SK-N-SH (cell line): Measurements from ENCODE around the gene TIGAR. TPM values are rescaled to one million over a fixed set of nuclear protein-coding genes. Genes with fewer than 3 reads are reported as not detected.

Source experiments
- CTCF ChIA-PET: fragments of 300-600, 350-600 bp; formaldehyde crosslinking; extraction: SDS; loops from one replicate; lab custom pipeline; 2021; lab: Yijun Ruan, JAX
- POLR2A ChIA-PET: fragments of 350-600 bp; sonication (Branson Sonifier 250); formaldehyde crosslinking; extraction: SDS; loops from one replicate; lab custom pipeline; 2020; ENCODE audit warnings: antibody characterized with exemption, inconsistent platforms; lab: Yijun Ruan, JAX
- DNase-seq: peaks from one replicate; pipeline ENCODE4 v3.0.0; 2012
- H2AFZ ChIP-seq: fragments of 200-600 bp; sonication (generic); 2 replicates; pipeline ENCODE4 v1.8.1; 2016; ENCODE audit warnings: antibody characterized with exemption, mild to moderate bottlenecking, low read depth
- H3F3A ChIP-seq: fragments of 200-600 bp; sonication (generic); replicated peaks from 2 replicates; pipeline ENCODE3; 2016; ENCODE audit warnings: antibody characterized with exemption, mild to moderate bottlenecking; ENCODE audit not compliant: insufficient read depth
- H3K27ac ChIP-seq, 2 experiments: fragments of 200-500 bp in 1 of 2; fragments of 200-600 bp in 1 of 2; sonication (Bioruptor generic) in 1 of 2; sonication (generic), shearing (Covaris generic) in 1 of 2; 2 replicates each; pipeline versions ENCODE4 v1.5.1 to v1.6.1; 2014 to 2016; ENCODE audit warnings: low read depth in 2 of 2, inconsistent platforms in 1 of 2, low read length in 1 of 2, mild to moderate bottlenecking in 1 of 2, mixed read lengths in 1 of 2
- H3K27me3 ChIP-seq: fragments of 200-600 bp; sonication (generic), shearing (Covaris generic); 2 replicates; pipeline ENCODE4 v1.6.1; 2016; ENCODE audit warnings: mixed run types; ENCODE audit not compliant: insufficient read depth
- H3K36me3 ChIP-seq, 2 experiments: fragments of 200-500 bp in 1 of 2; fragments of 200-600 bp in 1 of 2; sonication (Bioruptor generic) in 1 of 2; sonication (generic) in 1 of 2; replicated peaks in 1 of 2; 2 replicates each; pipeline versions ENCODE3 to v1.5.1; 2014 to 2016; ENCODE audit warnings: low read length in 1 of 2, mild to moderate bottlenecking in 1 of 2; ENCODE audit not compliant: insufficient read depth in 2 of 2, control insufficient read depth in 1 of 2
- H3K4me1 ChIP-seq, 2 experiments: fragments of 200-500 bp in 1 of 2; fragments of 200-600 bp in 1 of 2; sonication (Bioruptor generic) in 1 of 2; sonication (generic), shearing (Covaris generic) in 1 of 2; 2 replicates each; pipeline versions ENCODE4 v1.5.1 to v1.6.1; 2014 to 2016; ENCODE audit warnings: low read depth in 1 of 2, low read length in 1 of 2, mixed run types in 1 of 2; ENCODE audit not compliant: insufficient read depth in 2 of 2, control insufficient read depth in 1 of 2
- H3K4me2 ChIP-seq: fragments of 200-600 bp; sonication (generic), shearing (Covaris generic); 2 replicates; pipeline ENCODE4 v1.6.1; 2017; ENCODE audit warnings: mixed run types
- H3K4me3 ChIP-seq, 2 experiments: fragments of 200-500 bp in 1 of 2; fragments of 200-600 bp in 1 of 2; sonication (Bioruptor generic) in 1 of 2; sonication (generic), shearing (Covaris generic) in 1 of 2; 2 replicates each; pipeline versions ENCODE4 v1.5.1 to v1.8.1; 2014 to 2016; ENCODE audit warnings: low read depth in 2 of 2, inconsistent platforms in 1 of 2, low read length in 1 of 2, mild to moderate bottlenecking in 1 of 2, mixed read lengths in 1 of 2, moderate library complexity in 1 of 2
- H3K79me2 ChIP-seq: fragments of 200-600 bp; sonication (generic); 2 replicates; pipeline ENCODE4 v1.8.1; 2017; ENCODE audit warnings: mild to moderate bottlenecking; ENCODE audit not compliant: insufficient read depth
- H3K9ac ChIP-seq: fragments of 200-600 bp; sonication (generic); 2 replicates; pipeline ENCODE4 v1.6.1; 2017; ENCODE audit warnings: mixed run types
- H3K9me2 ChIP-seq: fragments of 200-600 bp; sonication (generic); 2 replicates; pipeline ENCODE4 v1.6.1; 2017; ENCODE audit warnings: mixed run types
- H3K9me3 ChIP-seq: fragments of 200-600 bp; sonication (generic); 2 replicates; pipeline ENCODE4 v1.6.1; 2017; ENCODE audit warnings: mixed run types, mild to moderate bottlenecking, moderate library complexity
- H4K20me1 ChIP-seq: fragments of 200-600 bp; sonication (generic); 2 replicates; pipeline ENCODE4 v1.6.1; 2017; ENCODE audit warnings: mild to moderate bottlenecking, mixed run types; ENCODE audit not compliant: insufficient read depth
- CHD2 ChIP-seq: fragments of 150-350 bp; IDR thresholded peaks from 2 replicates; pipeline ENCODE4 v1.6.1; 2018; ENCODE audit warnings: low read length; ENCODE audit not compliant: partially characterized antibody
- ELF1 ChIP-seq: IDR thresholded peaks from 2 replicates; pipeline ENCODE4 v1.4.0; 2012
- EZH2phosphoT487 ChIP-seq: fragments of 200-600 bp; sonication (generic); IDR thresholded peaks from 2 replicates; pipeline ENCODE4 v1.6.1; 2017; ENCODE audit warnings: low read depth, mixed run types, mild to moderate bottlenecking, antibody characterized with exemption, moderate library complexity, borderline replicate concordance
- FOSL2 ChIP-seq: IDR thresholded peaks from 2 replicates; pipeline ENCODE4 v1.4.0; 2012; ENCODE audit warnings: low read depth, mild to moderate bottlenecking, moderate library complexity, borderline replicate concordance
- JUND ChIP-seq: IDR thresholded peaks from 2 replicates; pipeline ENCODE4 v1.4.0; 2012
- MEF2A ChIP-seq: IDR thresholded peaks from 2 replicates; pipeline ENCODE4 v1.4.0; 2012; ENCODE audit warnings: low read depth, borderline replicate concordance
- MXI1 ChIP-seq: IDR thresholded peaks from 2 replicates; pipeline ENCODE4 v1.6.1; 2012; ENCODE audit warnings: mild to moderate bottlenecking, low read depth, low read length, improper control_type of control experiment
- NFIC ChIP-seq: IDR thresholded peaks from 2 replicates; pipeline ENCODE4 v1.4.0; 2012; ENCODE audit warnings: borderline replicate concordance
- NRF1 ChIP-seq: IDR thresholded peaks from 2 replicates; pipeline ENCODE4 v1.6.1; 2012; ENCODE audit warnings: low read depth, mild to moderate bottlenecking, low read length
- POLR2AphosphoS5 ChIP-seq: IDR thresholded peaks from 2 replicates; pipeline ENCODE4 v1.6.1; 2012; ENCODE audit warnings: low read depth, low read length
- RAD21 ChIP-seq: IDR thresholded peaks from 2 replicates; pipeline ENCODE4 v1.6.1; 2012; ENCODE audit warnings: mild to moderate bottlenecking, low read length
- RCOR1 ChIP-seq: fragments of 150-350 bp; IDR thresholded peaks from 2 replicates; pipeline ENCODE4 v1.6.1; 2017; ENCODE audit warnings: antibody characterized with exemption, low read length
- RFX5 ChIP-seq: IDR thresholded peaks from 2 replicates; pipeline ENCODE4 v1.6.1; 2012; ENCODE audit warnings: mild to moderate bottlenecking, improper control_type of control experiment, low read length
- RXRA ChIP-seq: IDR thresholded peaks from 2 replicates; pipeline ENCODE4 v1.4.0; 2012; ENCODE audit warnings: low read depth, mild to moderate bottlenecking, borderline replicate concordance
- TCF12 ChIP-seq: IDR thresholded peaks from 2 replicates; pipeline ENCODE4 v1.4.0; 2012
- TEAD4 ChIP-seq: IDR thresholded peaks from 2 replicates; pipeline ENCODE4 v1.4.0; 2012; ENCODE audit warnings: mild to moderate bottlenecking, borderline replicate concordance; ENCODE audit not compliant: insufficient read depth
- YY1 ChIP-seq: IDR thresholded peaks from 2 replicates; pipeline ENCODE4 v1.4.0; 2012; ENCODE audit warnings: low read depth, mild to moderate bottlenecking
- WGBS: methylation state at CpG from one replicate; pipeline ENCODE4 v1.1.6; 2017; ENCODE audit warnings: low lambda C conversion rate; 5-methylcytosine and 5-hydroxymethylcytosine counted together
- polyA plus RNA-seq, 3 experiments: library from polyadenylated mRNA; depleted of rRNA; stranded (reverse); fragments of >200 nt; gene quantifications; 2 replicates each; pipeline ENCODE4 v1.2.3, GENCODE V29; 2012
- TF ChIP-seq, protein P1 (sequence below): IDR thresholded peaks from 2 replicates; pipeline ENCODE4 v1.4.0; 2012; ENCODE audit warnings: low read depth, borderline replicate concordance
- TF ChIP-seq, protein P2 (sequence below): IDR thresholded peaks from 2 replicates; pipeline ENCODE4 v1.6.1; 2012; ENCODE audit warnings: mild to moderate bottlenecking, low read depth, low read length, moderate library complexity
- TF ChIP-seq, protein P3 (sequence below): IDR thresholded peaks from 2 replicates; pipeline ENCODE4 v1.4.0; 2012; ENCODE audit warnings: low read depth, borderline replicate concordance
- TF ChIP-seq, protein P4 (sequence below): fragments of 150-350 bp; IDR thresholded peaks from 2 replicates; pipeline ENCODE4 v1.6.1; 2016; ENCODE audit warnings: mild to moderate bottlenecking, low read depth, low read length
- TF ChIP-seq, protein P5 (sequence below): fragments of 150-350 bp; IDR thresholded peaks from 2 replicates; pipeline ENCODE4 v1.6.1; 2017; ENCODE audit warnings: antibody characterized with exemption, low read length, low read depth, borderline replicate concordance

TIGAR gene
- polyA plus RNA-seq, 1 of the 3 experiments (the other 2 are of a cell fraction): 8.3 TPM

DNA sequence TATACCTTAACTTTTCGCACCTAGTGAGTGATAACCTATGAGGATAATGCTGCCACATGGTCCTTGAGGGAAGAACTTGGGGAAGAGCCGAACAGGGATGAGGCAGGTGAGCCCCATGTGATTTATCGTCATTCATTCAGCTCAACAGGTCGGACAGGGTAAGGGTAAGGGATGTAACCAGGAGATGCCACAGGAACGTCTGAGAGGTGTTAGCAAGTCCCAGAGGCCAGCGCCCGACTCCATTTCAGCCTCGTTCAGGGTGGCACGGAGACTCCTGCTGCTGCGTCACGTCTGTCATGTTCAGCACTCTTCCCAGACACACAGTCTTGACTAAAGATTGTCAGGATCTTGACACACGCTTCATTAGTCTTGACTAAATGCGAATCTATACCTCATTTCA, 23.4 kb upstream of the TIGAR start:
- H3K9me2 ChIP-seq: no peaks in the 10 kb centered on the region
- H2AFZ ChIP-seq: no peak overlapping the region
- DNase-seq: no peak
- no peaks in the 10 kb centered on the region for H3K4me1 ChIP-seq
- TF ChIP-seq RFX5 (no peak), RAD21 (no peak), FOSL2 (no peak), MXI1 (no peak), MEF2A (no peak)
- TF ChIP-seq, all 33 proteins: peak for 0
- Histone ChIP-seq H4K20me1 (no peaks in the 10 kb centered on the region), H3K4me2 (no peak overlapping the region), H3K9me3 (no peaks in the 10 kb centered on the region), H3K36me3 (no peaks in the 10 kb centered on the region), H3F3A (no peaks in the 10 kb centered on the region), H3K27me3 (peaks cover 92% of the 10 kb centered on the region), H3K9ac (no peak overlapping the region), H3K4me3 (no peak overlapping the region), H3K79me2 (no peaks in the 10 kb centered on the region), H3K27ac (no peak overlapping the region)
- WGBS: 14% methylated on average over 12 of the region's 13 CpGs
- CTCF ChIA-PET: interaction anchor here (0.9 to 15.2 kb wide), 3 partner anchors 9 to 20 kb away, joined by 4 to 162 read pairs (median 4); no protein-coding TSS in a partner anchor
- POLR2A ChIA-PET: no interaction called here

DNA sequence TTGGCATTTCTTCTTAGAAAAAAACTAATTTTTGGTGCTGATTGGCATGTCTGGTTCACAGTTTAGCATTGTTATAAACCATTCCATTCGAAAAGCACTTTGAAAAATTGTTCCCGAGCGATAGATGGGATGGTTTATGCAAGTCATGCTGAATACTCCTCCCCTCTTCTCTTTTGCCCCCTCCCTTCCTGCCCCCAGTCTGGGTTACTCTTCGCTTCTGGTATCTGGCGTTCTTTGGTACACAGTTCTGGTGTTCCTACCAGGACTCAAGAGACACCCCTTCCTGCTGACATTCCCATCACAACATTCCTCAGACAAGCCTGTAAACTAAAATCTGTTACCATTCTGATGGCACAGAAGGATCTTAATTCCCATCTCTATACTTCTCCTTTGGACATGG, 20.1 kb upstream of the TIGAR start:
- H3K9me2 ChIP-seq: no peaks in the 10 kb centered on the region
- no peak overlapping the region for H3K4me2 ChIP-seq
- H3K27me3 ChIP-seq: peaks cover 92% of the 10 kb centered on the region
- H2AFZ ChIP-seq: no peak overlapping the region
- H3K79me2 ChIP-seq: no peaks in the 10 kb centered on the region
- H3K9me3 ChIP-seq: no peaks in the 10 kb centered on the region
- no peak overlapping the region for H3K9ac ChIP-seq
- 12% methylated on average over 5 of the region's 5 CpGs for WGBS
- no peaks in the 10 kb centered on the region for H4K20me1 ChIP-seq
- H3K27ac ChIP-seq: no peak overlapping the region
- H3K4me3 ChIP-seq: no peak overlapping the region
- DNase-seq: no peak
- H3K36me3 ChIP-seq: no peaks in the 10 kb centered on the region
- ChIA-PET POLR2A (no interaction called here), CTCF (interaction anchor here (1.4 kb wide), 1 partner anchor 24 kb away, joined by 5 read pairs; no protein-coding TSS in a partner anchor)
- no peaks in the 10 kb centered on the region for H3K4me1 ChIP-seq
- no peaks in the 10 kb centered on the region for H3F3A ChIP-seq
- TF ChIP-seq TEAD4: no peak
- TF ChIP-seq TCF12: no peak
- TF ChIP-seq, protein P1, sequence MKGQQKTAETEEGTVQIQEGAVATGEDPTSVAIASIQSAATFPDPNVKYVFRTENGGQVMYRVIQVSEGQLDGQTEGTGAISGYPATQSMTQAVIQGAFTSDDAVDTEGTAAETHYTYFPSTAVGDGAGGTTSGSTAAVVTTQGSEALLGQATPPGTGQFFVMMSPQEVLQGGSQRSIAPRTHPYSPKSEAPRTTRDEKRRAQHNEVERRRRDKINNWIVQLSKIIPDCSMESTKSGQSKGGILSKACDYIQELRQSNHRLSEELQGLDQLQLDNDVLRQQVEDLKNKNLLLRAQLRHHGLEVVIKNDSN: no peak
- no peak for TF ChIP-seq RXRA
- TF ChIP-seq, protein P2, sequence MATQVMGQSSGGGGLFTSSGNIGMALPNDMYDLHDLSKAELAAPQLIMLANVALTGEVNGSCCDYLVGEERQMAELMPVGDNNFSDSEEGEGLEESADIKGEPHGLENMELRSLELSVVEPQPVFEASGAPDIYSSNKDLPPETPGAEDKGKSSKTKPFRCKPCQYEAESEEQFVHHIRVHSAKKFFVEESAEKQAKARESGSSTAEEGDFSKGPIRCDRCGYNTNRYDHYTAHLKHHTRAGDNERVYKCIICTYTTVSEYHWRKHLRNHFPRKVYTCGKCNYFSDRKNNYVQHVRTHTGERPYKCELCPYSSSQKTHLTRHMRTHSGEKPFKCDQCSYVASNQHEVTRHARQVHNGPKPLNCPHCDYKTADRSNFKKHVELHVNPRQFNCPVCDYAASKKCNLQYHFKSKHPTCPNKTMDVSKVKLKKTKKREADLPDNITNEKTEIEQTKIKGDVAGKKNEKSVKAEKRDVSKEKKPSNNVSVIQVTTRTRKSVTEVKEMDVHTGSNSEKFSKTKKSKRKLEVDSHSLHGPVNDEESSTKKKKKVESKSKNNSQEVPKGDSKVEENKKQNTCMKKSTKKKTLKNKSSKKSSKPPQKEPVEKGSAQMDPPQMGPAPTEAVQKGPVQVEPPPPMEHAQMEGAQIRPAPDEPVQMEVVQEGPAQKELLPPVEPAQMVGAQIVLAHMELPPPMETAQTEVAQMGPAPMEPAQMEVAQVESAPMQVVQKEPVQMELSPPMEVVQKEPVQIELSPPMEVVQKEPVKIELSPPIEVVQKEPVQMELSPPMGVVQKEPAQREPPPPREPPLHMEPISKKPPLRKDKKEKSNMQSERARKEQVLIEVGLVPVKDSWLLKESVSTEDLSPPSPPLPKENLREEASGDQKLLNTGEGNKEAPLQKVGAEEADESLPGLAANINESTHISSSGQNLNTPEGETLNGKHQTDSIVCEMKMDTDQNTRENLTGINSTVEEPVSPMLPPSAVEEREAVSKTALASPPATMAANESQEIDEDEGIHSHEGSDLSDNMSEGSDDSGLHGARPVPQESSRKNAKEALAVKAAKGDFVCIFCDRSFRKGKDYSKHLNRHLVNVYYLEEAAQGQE: no peak
- no peak for TF ChIP-seq NRF1
- TF ChIP-seq RCOR1: no peak
- TF ChIP-seq POLR2AphosphoS5: no peak
- TF ChIP-seq, protein P3, sequence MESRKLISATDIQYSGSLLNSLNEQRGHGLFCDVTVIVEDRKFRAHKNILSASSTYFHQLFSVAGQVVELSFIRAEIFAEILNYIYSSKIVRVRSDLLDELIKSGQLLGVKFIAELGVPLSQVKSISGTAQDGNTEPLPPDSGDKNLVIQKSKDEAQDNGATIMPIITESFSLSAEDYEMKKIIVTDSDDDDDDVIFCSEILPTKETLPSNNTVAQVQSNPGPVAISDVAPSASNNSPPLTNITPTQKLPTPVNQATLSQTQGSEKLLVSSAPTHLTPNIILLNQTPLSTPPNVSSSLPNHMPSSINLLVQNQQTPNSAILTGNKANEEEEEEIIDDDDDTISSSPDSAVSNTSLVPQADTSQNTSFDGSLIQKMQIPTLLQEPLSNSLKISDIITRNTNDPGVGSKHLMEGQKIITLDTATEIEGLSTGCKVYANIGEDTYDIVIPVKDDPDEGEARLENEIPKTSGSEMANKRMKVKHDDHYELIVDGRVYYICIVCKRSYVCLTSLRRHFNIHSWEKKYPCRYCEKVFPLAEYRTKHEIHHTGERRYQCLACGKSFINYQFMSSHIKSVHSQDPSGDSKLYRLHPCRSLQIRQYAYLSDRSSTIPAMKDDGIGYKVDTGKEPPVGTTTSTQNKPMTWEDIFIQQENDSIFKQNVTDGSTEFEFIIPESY: no peak
- no peak for TF ChIP-seq CHD2
- TF ChIP-seq EZH2phosphoT487: no peak
- no peak for TF ChIP-seq NFIC
- no peak for TF ChIP-seq JUND
- TF ChIP-seq MEF2A: no peak
- TF ChIP-seq, protein P4, sequence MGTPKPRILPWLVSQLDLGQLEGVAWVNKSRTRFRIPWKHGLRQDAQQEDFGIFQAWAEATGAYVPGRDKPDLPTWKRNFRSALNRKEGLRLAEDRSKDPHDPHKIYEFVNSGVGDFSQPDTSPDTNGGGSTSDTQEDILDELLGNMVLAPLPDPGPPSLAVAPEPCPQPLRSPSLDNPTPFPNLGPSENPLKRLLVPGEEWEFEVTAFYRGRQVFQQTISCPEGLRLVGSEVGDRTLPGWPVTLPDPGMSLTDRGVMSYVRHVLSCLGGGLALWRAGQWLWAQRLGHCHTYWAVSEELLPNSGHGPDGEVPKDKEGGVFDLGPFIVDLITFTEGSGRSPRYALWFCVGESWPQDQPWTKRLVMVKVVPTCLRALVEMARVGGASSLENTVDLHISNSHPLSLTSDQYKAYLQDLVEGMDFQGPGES: no peak
- TF ChIP-seq YY1: no peak
- TF ChIP-seq, protein P5, sequence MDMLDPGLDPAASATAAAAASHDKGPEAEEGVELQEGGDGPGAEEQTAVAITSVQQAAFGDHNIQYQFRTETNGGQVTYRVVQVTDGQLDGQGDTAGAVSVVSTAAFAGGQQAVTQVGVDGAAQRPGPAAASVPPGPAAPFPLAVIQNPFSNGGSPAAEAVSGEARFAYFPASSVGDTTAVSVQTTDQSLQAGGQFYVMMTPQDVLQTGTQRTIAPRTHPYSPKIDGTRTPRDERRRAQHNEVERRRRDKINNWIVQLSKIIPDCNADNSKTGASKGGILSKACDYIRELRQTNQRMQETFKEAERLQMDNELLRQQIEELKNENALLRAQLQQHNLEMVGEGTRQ: no peak
- TF ChIP-seq ELF1: no peak
